ENCODE measurements around the gene RAB6D.
"Not testable (repeated sequence)": the region's sequence is repeated elsewhere in the genome, so short reads cannot be mapped to it uniquely, and the experiment has no call there.

Gene RAB6D

DNA sequence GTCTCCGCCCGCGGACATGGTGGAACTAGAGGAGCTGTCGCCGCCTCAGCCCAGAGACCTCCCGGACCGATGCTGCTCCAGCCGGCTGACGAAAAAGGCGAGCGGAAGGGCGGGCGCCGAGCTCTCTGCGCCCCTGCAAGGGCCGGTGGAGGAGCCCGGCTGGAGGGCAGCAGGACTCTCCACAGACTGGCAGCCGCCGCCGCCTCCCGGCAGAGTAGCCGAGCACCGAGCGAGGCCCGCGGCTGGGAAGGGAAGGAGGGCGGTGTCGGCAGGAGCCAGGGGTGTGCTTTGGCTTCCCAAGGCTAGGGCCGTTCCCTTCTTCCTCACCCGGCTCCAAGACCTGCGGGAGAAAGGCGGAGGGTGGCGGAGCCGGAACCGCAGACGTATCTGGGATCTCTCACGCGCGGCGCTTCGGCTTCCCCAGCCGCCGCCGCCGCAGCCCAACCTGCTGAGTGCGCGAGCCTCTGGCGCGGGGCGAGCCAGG is at the start of gene RAB6D:
RAB6D (minus strand) TSS at position 466 of the 484 bp plus-strand sequence; CDS start at position 18, 448 bp downstream.
- POLR2A ChIA-PET (ENCODE audit: low non-redundant PET); DNase-seq (ENCODE audit: low spot score); H3K27ac ChIP-seq; CTCF ChIA-PET: not testable (repeated sequence)

DNA sequence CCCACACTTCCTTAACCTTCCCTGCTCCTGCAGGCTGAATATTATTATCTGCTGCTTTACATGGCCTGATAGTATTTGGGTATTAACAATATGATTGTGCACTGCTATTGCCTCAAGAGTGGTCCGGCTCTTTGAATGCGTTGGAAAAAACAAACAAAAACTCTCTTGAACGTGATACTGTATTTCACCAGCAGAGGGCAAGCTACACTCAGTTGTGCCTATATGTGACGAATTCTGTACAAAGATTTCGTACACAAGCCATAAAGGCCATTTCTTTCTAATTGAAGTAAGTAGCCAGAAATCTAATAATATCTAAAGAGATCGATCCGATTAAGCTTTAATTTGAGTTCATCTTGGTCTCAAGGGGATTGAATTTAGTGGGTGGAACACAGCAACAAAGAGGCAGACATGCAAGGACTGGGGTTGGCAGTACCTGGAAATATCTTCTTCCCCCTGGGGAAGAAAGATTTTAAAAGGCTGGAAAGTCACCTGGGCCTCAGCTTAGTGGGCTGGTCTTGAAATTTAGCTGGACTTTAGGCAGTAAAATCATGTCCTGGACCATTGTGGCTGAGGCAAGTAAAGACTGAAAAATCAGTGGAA is 49.3 kb upstream of the RAB6D start:
- ChIA-PET CTCF (interaction anchor here (0.5 to 1.7 kb wide), 11 partner anchors 10 to 1284 kb away, joined by 3 to 8 read pairs (median 4); partner anchors contain the start of gene MZT2A), POLR2A (ENCODE audit: low non-redundant PET) (no interaction called here)
- TF ChIP-seq, protein P1, sequence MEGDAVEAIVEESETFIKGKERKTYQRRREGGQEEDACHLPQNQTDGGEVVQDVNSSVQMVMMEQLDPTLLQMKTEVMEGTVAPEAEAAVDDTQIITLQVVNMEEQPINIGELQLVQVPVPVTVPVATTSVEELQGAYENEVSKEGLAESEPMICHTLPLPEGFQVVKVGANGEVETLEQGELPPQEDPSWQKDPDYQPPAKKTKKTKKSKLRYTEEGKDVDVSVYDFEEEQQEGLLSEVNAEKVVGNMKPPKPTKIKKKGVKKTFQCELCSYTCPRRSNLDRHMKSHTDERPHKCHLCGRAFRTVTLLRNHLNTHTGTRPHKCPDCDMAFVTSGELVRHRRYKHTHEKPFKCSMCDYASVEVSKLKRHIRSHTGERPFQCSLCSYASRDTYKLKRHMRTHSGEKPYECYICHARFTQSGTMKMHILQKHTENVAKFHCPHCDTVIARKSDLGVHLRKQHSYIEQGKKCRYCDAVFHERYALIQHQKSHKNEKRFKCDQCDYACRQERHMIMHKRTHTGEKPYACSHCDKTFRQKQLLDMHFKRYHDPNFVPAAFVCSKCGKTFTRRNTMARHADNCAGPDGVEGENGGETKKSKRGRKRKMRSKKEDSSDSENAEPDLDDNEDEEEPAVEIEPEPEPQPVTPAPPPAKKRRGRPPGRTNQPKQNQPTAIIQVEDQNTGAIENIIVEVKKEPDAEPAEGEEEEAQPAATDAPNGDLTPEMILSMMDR (conservative IDR thresholded peaks at IDR 0.05; ENCODE audit: low read depth), result peak; percentile 82
- H3K27ac ChIP-seq, result no peak overlapping the region
- peak; percentile 45 for DNase-seq (ENCODE audit: low spot score)

DNA sequence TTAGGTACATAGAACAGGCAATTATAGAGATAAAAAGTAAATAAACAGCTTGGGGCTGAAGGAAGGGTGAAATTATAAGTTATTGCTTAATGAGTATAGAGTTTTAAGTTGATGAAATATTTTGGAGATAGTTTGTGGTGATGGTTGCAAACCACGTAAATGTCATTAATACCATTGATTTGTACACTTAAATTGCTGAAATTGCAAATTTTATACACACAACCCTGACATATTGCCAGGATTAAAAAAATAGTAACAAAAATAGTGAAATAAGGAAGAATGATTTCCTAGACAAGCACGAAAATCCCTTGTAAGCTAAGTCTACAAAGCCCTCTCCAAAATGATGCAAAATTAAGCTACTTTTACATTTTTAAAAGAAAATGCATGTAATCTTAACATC is 46.2 kb upstream of the RAB6D start:
- no peak for DNase-seq (ENCODE audit: low spot score)
- H3K27ac ChIP-seq, result no peak overlapping the region
- TF ChIP-seq, protein P1 (conservative IDR thresholded peaks at IDR 0.05; ENCODE audit: low read depth), result no peak
- ChIA-PET CTCF (no interaction called here), POLR2A (ENCODE audit: low non-redundant PET) (no interaction called here)

DNA sequence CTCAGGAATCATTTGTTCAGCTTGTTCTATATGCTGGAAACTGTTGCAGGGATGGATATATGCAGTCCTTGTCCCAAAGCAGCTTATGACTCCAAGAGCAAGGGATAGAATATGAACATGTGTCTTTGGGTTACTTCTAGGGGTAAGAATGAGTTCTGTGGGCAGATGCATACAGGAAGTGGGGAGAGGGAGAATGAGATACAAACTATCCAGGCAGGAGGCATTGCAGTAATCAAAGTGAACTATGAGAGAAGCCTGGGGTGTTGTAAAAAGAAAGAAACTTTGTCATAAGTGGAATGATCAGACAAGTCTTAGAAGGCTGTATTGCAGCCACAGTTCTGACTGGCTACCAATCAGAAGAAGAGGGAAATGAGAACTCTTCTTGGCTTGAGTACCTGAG is 44.8 kb upstream of the RAB6D start:
- H3K27ac ChIP-seq, result no peak overlapping the region
- no peak for DNase-seq (ENCODE audit: low spot score)
- POLR2A ChIA-PET (ENCODE audit: low non-redundant PET), result no interaction called here
- TF ChIP-seq, protein P1 (conservative IDR thresholded peaks at IDR 0.05; ENCODE audit: low read depth), result no peak
- CTCF ChIA-PET, result interaction anchor here (0.7 kb wide), 1 partner anchor 279 kb away, joined by 4 read pairs; no protein-coding TSS in a partner anchor

DNA sequence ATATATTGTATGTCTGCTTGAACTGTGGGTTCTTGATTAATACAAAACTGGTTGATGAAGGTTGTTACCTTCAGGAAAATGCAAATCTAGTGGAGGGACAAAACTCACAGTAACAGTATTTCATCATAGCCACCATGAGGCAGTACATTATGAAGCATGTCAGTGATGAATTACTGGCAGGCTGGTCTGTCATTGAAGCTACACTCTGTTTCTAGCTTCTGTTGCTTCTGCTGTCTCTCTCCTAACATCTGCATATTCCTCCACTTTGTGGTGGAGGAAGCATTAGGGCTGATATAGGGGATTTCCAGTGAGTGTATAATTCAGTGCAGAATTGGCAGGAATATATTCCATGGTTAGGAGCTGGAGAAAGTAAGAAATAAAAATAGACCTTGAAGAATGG is 44.2 kb upstream of the RAB6D start:
- TF ChIP-seq, protein P1 (conservative IDR thresholded peaks at IDR 0.05; ENCODE audit: low read depth), result no peak
- CTCF ChIA-PET, result interaction anchor here (0.5 to 0.7 kb wide), 2 partner anchors 278 to 1120 kb away, joined by 3 to 4 read pairs; no protein-coding TSS in a partner anchor
- no peak overlapping the region for H3K27ac ChIP-seq
- POLR2A ChIA-PET (ENCODE audit: low non-redundant PET), result no interaction called here
- no peak for DNase-seq (ENCODE audit: low spot score)

DNA sequence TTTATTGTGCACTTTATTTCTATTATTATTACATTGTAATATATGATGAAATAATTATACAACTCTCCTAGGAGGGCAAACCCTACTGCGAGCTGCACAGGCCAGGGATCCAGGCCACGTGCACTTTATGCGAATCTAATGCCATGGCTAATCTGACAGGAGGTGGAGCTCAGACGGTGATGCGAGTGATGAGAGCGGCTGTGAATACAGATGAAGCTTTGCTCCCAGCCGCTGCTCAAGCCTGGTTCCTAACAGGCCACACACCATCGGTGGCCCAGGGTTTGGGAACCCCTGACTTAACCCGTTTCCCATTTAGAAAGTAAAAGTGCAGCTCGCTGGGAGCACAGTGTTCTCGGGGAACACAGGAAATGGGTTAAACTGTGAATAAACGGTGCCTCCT is 40.8 kb upstream of the RAB6D start:
- ChIA-PET POLR2A (ENCODE audit: low non-redundant PET) (no interaction called here), CTCF (no interaction called here)
- TF ChIP-seq, protein P1 (conservative IDR thresholded peaks at IDR 0.05; ENCODE audit: low read depth), result no peak
- H3K27ac ChIP-seq, result no peak overlapping the region
- no peak for DNase-seq (ENCODE audit: low spot score)

DNA sequence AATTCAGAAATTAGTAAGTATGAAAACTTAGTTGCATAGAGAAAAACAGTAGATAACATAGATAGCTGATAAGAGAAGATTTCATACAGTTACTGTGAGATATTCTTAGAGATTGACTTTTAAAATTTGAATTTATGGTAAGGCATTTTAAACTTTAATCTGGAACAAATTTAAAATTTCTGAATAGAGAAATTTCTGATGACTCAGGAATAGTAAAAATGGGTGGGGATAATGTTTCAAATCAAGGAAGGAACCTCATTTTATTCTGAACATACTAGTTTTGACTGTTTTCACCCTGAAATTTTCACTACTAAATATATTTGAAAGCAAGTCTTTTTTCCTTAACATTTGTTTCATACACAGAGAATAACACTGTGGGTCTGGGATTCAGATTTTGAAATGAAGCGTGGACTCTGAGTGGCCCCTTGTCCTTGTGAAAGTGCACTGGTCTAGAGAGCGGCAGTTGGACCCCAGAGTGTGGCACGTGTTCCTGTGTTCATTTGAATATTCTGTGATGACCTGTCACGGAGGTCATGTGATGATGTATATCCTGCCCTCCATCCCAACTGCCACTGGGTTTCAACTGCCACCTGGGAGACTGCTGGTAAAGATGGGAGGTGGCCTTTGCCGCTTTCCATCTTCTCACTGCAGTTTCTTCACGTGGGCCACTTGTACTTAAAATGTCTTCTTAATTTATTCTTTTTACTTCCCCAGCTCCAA is 38.5 kb upstream of the RAB6D start:
- TF ChIP-seq, protein P1 (conservative IDR thresholded peaks at IDR 0.05; ENCODE audit: low read depth), result no peak
- DNase-seq (ENCODE audit: low spot score), result no peak
- no peak overlapping the region for H3K27ac ChIP-seq
- CTCF ChIA-PET, result no interaction called here
- POLR2A ChIA-PET (ENCODE audit: low non-redundant PET), result no interaction called here

Data from RWPE1 (cell line).